ENCODE data around the gene FTSJ1.
A peak's percentile ranks its signal among the peaks of the same experiment; 100 is the strongest.

The FTSJ1 gene

DNA sequence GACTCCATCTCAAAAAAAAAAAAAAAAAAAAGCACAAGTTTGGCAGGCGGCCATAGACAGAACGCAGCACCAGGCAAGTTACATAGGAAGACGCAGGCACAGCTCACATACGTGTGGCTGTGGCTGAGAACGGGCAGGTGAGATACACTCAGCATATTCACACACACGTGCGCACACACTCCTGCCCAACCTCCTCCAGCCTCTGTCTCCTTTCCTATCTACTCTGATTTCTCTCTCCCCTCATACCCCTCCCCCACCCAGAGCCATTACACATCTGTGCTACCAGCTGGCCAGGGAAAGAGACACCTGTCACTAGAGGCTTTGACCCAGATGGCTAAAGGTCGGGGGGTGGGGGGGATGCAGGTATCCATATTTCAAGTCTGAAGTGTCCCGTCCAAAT is 3.8 kb upstream of the FTSJ1 start:
- no peak for DNase-seq (ENCODE audit: low read depth)
- no peak overlapping the region for H3K4me3 ChIP-seq (ENCODE audit: low read depth, low read length)
- TF ChIP-seq, protein P1, sequence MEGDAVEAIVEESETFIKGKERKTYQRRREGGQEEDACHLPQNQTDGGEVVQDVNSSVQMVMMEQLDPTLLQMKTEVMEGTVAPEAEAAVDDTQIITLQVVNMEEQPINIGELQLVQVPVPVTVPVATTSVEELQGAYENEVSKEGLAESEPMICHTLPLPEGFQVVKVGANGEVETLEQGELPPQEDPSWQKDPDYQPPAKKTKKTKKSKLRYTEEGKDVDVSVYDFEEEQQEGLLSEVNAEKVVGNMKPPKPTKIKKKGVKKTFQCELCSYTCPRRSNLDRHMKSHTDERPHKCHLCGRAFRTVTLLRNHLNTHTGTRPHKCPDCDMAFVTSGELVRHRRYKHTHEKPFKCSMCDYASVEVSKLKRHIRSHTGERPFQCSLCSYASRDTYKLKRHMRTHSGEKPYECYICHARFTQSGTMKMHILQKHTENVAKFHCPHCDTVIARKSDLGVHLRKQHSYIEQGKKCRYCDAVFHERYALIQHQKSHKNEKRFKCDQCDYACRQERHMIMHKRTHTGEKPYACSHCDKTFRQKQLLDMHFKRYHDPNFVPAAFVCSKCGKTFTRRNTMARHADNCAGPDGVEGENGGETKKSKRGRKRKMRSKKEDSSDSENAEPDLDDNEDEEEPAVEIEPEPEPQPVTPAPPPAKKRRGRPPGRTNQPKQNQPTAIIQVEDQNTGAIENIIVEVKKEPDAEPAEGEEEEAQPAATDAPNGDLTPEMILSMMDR (conservative IDR thresholded peaks at IDR 0.05; ENCODE audit: low read depth, low read length): no peak

DNA sequence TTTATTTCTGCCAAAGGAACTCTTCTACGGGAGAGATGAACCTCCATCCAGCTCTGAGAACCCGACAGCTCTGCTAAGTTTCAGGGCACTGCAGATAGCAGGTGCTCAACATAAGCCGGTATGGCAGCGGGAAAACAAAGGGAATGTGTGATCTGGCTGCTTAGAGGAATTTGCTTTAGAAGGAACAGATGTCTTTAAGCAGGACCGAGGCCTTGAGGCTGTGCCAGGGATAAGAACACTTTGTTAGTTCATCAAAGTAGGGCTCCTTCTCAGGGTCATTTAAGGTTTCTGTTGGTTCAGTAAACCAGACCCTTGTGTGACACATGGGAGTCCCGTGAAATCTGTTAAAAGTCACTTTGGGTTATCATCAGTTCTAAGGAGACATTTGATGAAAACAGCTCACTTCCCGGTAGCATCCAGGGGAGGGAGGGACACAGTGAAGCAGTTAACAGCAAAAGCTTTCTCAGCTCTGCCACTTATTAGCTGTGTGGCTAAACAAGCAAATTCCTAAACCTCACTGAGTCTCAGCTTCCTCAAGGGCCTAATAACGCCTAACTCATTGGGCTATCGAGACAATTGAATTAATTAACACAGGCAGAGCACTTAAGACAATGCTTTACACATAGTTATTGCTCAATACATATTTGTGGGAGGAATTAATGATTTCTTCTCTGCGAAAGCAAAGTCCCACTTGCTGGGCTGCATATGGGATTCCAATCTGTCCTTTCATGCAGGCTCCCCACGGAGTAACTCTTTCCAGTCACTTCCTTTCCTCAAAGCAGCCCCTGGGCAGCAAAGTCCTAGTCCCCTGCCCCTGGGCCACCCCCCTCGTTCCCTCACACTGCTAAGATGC is 2.9 kb upstream of the FTSJ1 start:
- no peak overlapping the region for H3K4me3 ChIP-seq (ENCODE audit: low read depth, low read length)
- DNase-seq (ENCODE audit: low read depth): peak; percentile 23
- TF ChIP-seq, protein P1 (conservative IDR thresholded peaks at IDR 0.05; ENCODE audit: low read depth, low read length): no peak

DNA sequence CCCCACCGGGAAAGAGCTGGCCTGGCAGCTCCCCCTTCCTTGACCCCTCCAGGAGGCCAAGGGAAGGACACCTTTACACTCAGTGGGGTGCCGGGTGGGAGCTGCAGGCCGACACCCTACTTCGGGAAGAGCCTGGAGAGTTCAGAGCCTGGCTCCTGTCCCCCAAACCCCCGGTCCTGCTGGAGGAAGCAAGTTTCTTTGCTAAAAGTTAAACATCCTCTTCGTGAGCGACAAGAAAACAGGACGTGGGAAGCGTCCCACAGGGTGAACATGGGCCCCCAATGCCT is 2.4 kb upstream of the FTSJ1 start:
- TF ChIP-seq, protein P1 (conservative IDR thresholded peaks at IDR 0.05; ENCODE audit: low read depth, low read length): no peak
- no peak for DNase-seq (ENCODE audit: low read depth)
- H3K4me3 ChIP-seq (ENCODE audit: low read depth, low read length): no peak overlapping the region

DNA sequence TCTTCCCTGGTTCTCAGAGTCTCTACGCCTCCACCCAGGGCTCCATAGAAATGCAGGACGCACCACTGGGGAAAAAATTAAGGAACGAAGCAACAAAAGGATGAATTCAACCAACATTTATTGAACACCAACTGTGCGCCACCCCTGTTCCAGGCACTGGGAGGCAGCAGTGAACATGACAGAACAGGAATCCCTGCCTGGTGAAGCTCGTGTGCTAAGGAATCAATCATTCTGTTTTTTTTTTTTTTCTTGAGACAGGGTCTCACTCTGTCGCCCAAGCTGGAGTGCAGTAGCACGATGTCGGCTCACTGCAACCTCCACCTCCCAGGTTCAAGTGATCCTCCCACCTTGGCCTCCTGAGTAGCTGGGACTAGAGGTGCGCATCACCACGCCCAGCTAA is 1.9 kb upstream of the FTSJ1 start:
- no peak overlapping the region for H3K4me3 ChIP-seq (ENCODE audit: low read depth, low read length)
- TF ChIP-seq, protein P1 (conservative IDR thresholded peaks at IDR 0.05; ENCODE audit: low read depth, low read length): peak; percentile 52
- peak; percentile 48 for DNase-seq (ENCODE audit: low read depth)

DNA sequence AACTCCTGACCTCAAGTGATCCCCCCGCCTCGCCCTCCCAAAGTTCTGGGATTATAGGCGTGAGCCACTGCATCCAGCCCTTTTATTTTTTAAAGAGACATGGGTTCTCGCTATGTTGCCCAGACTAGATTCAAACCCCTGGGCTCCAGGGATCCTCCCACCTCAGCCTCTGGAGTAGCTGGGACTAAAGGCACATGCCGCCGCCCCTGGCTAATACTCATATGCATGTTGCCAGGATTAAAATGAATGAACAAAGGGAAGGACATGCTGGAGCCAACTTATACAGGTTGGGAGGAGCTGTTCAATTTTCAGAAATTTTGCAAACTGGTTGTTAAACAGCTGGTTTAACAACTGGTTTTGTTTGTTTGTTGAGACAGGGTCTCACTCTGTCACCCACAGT is 1.4 kb upstream of the FTSJ1 start:
- TF ChIP-seq, protein P1 (conservative IDR thresholded peaks at IDR 0.05; ENCODE audit: low read depth, low read length): no peak
- H3K4me3 ChIP-seq (ENCODE audit: low read depth, low read length): no peak overlapping the region
- no peak for DNase-seq (ENCODE audit: low read depth)

DNA sequence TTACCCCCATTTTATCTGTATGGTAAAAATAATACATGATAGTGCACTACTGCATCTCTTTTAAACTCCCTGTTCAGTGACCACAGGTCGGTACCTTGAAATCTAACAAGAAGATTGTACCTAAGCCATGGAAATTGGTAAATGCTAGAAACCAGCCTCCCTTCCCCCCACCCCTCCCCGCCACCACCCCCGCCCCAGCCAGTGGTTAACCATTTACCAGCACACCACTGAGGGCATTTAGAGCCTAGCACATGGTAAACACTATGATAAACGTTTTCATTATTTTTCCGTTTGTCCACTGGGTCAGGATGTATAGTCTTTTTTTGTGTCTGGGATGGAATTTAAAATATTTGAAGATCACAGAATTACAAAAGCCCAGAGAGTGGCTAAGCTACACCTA is 703 bp upstream of the FTSJ1 start:
- H3K4me3 ChIP-seq (ENCODE audit: low read depth, low read length): peak overlapping the region; percentile 80
- TF ChIP-seq, protein P1 (conservative IDR thresholded peaks at IDR 0.05; ENCODE audit: low read depth, low read length): no peak
- DNase-seq (ENCODE audit: low read depth): no peak

DNA sequence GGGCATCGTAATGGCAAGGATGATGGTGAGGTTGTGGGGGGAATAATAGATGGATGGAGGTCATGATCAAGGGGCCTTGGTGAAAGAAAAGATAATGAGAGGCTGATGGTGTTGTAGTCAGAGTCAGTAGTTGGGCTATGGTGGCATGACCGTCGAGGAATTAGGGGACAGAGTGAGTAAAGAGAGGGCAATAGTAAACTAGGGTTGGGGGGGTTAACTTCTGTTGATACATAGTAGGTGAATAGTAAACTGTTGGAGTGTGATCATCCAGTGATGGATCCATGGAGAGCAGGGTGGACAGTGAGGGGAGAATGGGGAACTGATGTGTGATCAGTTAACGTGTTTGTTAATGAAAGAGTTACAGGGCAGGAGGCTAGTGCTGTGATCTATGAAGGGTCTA is 920 bp downstream of the FTSJ1 start:
- no peak for DNase-seq (ENCODE audit: low read depth)
- peak overlapping the region; percentile 80 for H3K4me3 ChIP-seq (ENCODE audit: low read depth, low read length)

More for the DNA sequence above, 920 bp downstream of the FTSJ1 start:
- TF ChIP-seq, protein P1 (conservative IDR thresholded peaks at IDR 0.05; ENCODE audit: low read depth, low read length): no peak

Data from choroid plexus epithelial cell (primary cell).